Measurements from ENCODE around the gene C1RL. TPM values are rescaled to one million over a fixed set of nuclear protein-coding genes. Genes with fewer than 3 reads are reported as not detected.

Gene C1RL
- polyA plus RNA-seq, 1 experiment = 50.5 TPM

DNA sequence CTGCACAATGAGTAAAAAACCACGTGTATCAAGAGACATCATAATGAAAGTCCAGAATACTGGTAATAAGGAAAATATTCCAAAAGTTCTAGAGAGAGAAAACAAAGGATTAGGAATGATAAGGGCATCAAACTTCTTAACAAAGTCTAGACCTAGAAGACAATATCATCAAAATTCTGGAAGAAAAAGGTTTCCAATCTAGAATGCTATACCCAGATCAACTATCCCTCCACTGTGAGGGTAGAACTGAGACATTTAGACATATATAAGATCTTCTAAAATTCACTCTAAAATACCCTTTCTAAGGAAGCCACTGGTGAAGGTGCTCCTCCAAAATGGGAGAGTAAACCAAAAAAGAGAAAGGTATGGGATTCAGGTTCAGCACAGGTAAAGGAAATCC is 2.9 kb downstream of the C1RL start:
- POLR2A ChIA-PET = no interaction called here
- Histone ChIP-seq H3K4me3 (ENCODE audit: low read depth, low read length) (no peak overlapping the region), H3K27me3 (ENCODE audit: control insufficient read depth, insufficient read depth, low read length) (no peaks in the 10 kb centered on the region), H3K36me3 (ENCODE audit: control insufficient read depth, insufficient read depth, low read length) (peaks cover 11% of the 10 kb centered on the region; the same call in 1 of the 2 replicates)
- TF ChIP-seq, protein P1, sequence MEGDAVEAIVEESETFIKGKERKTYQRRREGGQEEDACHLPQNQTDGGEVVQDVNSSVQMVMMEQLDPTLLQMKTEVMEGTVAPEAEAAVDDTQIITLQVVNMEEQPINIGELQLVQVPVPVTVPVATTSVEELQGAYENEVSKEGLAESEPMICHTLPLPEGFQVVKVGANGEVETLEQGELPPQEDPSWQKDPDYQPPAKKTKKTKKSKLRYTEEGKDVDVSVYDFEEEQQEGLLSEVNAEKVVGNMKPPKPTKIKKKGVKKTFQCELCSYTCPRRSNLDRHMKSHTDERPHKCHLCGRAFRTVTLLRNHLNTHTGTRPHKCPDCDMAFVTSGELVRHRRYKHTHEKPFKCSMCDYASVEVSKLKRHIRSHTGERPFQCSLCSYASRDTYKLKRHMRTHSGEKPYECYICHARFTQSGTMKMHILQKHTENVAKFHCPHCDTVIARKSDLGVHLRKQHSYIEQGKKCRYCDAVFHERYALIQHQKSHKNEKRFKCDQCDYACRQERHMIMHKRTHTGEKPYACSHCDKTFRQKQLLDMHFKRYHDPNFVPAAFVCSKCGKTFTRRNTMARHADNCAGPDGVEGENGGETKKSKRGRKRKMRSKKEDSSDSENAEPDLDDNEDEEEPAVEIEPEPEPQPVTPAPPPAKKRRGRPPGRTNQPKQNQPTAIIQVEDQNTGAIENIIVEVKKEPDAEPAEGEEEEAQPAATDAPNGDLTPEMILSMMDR (IDR thresholded peaks at IDR 0.05; ENCODE audit: insufficient read depth, low read depth, low read length) = no peak
- CTCF ChIA-PET = no interaction called here
- no peak for DNase-seq (ENCODE audit: low read depth)

DNA sequence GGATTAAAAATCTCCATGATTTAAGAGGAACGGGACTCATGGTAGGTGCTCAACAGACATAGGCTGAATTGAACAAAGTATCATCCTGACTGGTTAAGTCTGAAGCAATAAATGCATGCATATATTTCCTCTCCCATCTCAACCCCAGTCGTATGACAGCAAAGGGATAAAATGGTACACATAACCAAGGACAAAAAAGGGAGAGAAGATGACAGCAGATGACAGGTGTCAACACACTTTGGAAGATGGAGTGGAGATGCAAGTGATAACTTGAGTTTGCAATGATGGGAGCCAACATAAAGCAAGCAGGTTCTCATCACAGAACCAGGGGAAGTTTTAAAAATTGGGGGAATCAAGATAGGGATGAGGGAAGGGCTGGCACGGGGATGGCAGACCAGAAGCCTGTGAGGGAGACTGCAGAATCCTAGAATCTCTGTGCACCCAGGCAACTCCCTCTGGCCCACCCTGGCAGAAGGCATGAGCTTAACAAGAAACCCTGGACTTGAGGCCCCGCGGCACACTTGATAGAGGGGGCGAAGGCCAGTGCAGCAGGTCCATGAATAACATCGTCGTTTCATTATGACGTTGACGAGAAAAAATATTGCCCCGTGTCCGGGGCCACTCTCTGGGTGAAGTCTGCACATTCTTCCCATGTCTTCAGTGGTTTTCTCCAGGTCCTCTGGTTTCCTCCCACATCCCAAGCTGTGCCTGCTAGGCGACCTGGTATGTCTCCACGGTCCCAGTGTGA is 5.0 kb downstream of the C1RL start:
- no peak for DNase-seq (ENCODE audit: low read depth)
- ChIA-PET CTCF (interaction anchor here (1.2 to 1.8 kb wide), 2 partner anchors 8 to 166 kb away, joined by 3 to 4 read pairs; no protein-coding TSS in a partner anchor), POLR2A (no interaction called here)
- Histone ChIP-seq H3K4me3 (ENCODE audit: low read depth, low read length) (no peak overlapping the region), H3K36me3 (ENCODE audit: control insufficient read depth, insufficient read depth, low read length) (peaks cover 12% of the 10 kb centered on the region), H3K27me3 (ENCODE audit: control insufficient read depth, insufficient read depth, low read length) (no peaks in the 10 kb centered on the region)
- TF ChIP-seq, protein P1 (IDR thresholded peaks at IDR 0.05; ENCODE audit: insufficient read depth, low read depth, low read length) = no peak

DNA sequence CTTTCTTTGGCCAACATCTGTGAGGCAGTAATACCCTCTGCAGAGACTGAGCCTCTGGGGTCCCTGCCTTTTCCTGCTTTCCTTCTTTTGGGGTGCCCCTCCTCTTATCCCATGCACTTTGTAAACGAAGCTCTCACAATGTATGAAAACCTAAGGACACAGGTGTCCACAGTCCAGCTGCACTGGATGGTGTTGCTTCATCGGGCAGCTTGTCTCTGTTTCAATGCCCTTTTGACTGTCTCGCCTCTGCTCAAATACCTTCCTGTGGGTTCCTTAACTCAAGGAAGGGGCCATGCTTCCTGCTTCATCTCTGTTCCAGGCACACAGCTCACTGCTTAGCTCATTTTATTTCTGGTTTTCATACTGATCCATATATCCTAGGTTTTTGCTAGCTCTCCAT is 6.4 kb downstream of the C1RL start:
- peaks cover 12% of the 10 kb centered on the region for H3K36me3 ChIP-seq (ENCODE audit: control insufficient read depth, insufficient read depth, low read length)
- CTCF ChIA-PET = interaction anchor here (1.0 to 1.4 kb wide), 4 partner anchors 9 to 165 kb away, joined by 3 to 4 read pairs (median 3); no protein-coding TSS in a partner anchor
- TF ChIP-seq, protein P1 (IDR thresholded peaks at IDR 0.05; ENCODE audit: insufficient read depth, low read depth, low read length) = no peak
- H3K4me3 ChIP-seq (ENCODE audit: low read depth, low read length) = no peak overlapping the region
- DNase-seq (ENCODE audit: low read depth) = no peak
- POLR2A ChIA-PET = no interaction called here
- no peaks in the 10 kb centered on the region for H3K27me3 ChIP-seq (ENCODE audit: control insufficient read depth, insufficient read depth, low read length)

DNA sequence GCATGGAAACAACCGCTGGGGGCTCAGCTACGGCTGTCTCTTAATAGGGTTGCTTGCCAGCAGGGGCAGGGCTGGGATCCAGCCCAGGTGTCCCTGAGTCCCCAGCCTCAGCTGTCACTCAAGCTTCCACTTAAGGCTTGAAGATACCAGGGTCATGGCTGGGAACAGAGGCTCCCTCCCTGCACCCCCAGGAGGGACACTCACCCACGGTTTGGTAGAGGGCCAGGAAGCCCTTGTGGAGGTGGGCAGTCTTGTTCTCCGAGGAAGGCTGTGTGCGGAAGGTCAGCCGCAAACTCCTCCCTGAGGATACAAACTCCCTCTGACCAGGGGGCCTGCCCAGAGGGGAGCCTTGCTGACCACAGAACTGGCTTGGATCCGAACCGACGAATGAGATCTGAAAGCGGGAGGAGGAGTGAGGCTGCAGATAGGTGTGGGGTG is 7.3 kb downstream of the C1RL start:
- TF ChIP-seq, protein P1 (IDR thresholded peaks at IDR 0.05; ENCODE audit: insufficient read depth, low read depth, low read length) = no peak
- H3K27me3 ChIP-seq (ENCODE audit: control insufficient read depth, insufficient read depth, low read length) = no peaks in the 10 kb centered on the region
- CTCF ChIA-PET = interaction anchor here (1.4 kb wide), 1 partner anchor 10 kb away, joined by 4 read pairs; no protein-coding TSS in a partner anchor
- no peak for DNase-seq (ENCODE audit: low read depth)
- H3K4me3 ChIP-seq (ENCODE audit: low read depth, low read length) = no peak overlapping the region
- peaks cover 11% of the 10 kb centered on the region for H3K36me3 ChIP-seq (ENCODE audit: control insufficient read depth, insufficient read depth, low read length)
- POLR2A ChIA-PET = no interaction called here

DNA sequence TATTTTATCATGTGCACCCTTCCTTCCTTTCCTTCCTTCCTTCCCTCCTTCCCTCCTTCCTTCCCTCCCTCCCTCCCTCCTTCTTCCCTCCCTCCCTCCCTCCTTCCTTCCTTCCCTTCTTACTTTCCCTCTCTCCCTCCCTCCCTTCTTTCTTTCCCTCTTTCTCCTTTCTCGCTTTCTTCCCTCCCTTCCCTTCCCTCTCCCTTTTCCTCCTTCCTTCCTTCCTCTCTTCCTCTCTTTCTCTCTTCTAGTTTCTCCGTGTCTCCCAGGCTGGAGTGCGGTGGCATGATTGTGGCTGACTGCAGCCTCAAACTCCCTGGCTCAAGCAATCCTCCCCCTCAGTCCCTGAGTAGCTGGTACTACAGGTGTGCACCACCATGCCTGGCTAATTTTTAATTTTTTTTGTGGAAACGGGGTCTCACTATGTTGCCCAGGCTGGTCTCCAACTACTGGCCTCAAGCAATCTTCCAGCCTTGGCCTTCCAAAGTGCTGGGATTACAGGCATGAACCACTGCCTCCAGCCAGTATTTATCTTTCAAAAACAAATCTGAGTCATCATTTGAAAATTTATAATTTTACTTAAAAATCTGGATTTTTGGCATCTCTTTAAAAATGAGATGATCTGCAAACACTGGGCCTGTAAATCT is 7.8 kb downstream of the C1RL start:
- no peak overlapping the region for H3K4me3 ChIP-seq (ENCODE audit: low read depth, low read length)
- ChIA-PET CTCF (no interaction called here), POLR2A (no interaction called here)
- H3K36me3 ChIP-seq (ENCODE audit: control insufficient read depth, insufficient read depth, low read length) = peaks cover 12% of the 10 kb centered on the region
- H3K27me3 ChIP-seq (ENCODE audit: control insufficient read depth, insufficient read depth, low read length) = no peaks in the 10 kb centered on the region
- no peak for DNase-seq (ENCODE audit: low read depth)
- TF ChIP-seq, protein P1 (IDR thresholded peaks at IDR 0.05; ENCODE audit: insufficient read depth, low read depth, low read length) = no peak

Measured in BJ (cell line).